ENCODE measurements around the gene ADCK1. TPM values are rescaled to one million over a fixed set of nuclear protein-coding genes. Genes with fewer than 3 reads are reported as not detected.

ADCK1 gene
- total RNA-seq, 1 donor from 2014 or later: 7.8 TPM

GRCh38 chr14:77892890-77893484 is 93.1 kb downstream of the ADCK1 start:
- Mint-ChIP-seq H3K27me3 (ENCODE audit: unreplicated experiment) (no peaks in the 10 kb centered on the region), H3K4me3 (ENCODE audit: unreplicated experiment) (no peak overlapping the region), H3K9me3 (ENCODE audit: unreplicated experiment) (peaks cover 17% of the 10 kb centered on the region), H3K36me3 (ENCODE audit: unreplicated experiment) (peaks cover 16% of the 10 kb centered on the region), H3K4me1 (ENCODE audit: unreplicated experiment) (peaks cover 3% of the 10 kb centered on the region), H3K27ac (ENCODE audit: unreplicated experiment) (no peak overlapping the region)
- TF ChIP-seq, protein P1, sequence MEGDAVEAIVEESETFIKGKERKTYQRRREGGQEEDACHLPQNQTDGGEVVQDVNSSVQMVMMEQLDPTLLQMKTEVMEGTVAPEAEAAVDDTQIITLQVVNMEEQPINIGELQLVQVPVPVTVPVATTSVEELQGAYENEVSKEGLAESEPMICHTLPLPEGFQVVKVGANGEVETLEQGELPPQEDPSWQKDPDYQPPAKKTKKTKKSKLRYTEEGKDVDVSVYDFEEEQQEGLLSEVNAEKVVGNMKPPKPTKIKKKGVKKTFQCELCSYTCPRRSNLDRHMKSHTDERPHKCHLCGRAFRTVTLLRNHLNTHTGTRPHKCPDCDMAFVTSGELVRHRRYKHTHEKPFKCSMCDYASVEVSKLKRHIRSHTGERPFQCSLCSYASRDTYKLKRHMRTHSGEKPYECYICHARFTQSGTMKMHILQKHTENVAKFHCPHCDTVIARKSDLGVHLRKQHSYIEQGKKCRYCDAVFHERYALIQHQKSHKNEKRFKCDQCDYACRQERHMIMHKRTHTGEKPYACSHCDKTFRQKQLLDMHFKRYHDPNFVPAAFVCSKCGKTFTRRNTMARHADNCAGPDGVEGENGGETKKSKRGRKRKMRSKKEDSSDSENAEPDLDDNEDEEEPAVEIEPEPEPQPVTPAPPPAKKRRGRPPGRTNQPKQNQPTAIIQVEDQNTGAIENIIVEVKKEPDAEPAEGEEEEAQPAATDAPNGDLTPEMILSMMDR (IDR thresholded peaks at IDR 0.05): no peak
- no peak for DNase-seq (ENCODE audit: extremely low spot score, unreplicated experiment)

DNA sequence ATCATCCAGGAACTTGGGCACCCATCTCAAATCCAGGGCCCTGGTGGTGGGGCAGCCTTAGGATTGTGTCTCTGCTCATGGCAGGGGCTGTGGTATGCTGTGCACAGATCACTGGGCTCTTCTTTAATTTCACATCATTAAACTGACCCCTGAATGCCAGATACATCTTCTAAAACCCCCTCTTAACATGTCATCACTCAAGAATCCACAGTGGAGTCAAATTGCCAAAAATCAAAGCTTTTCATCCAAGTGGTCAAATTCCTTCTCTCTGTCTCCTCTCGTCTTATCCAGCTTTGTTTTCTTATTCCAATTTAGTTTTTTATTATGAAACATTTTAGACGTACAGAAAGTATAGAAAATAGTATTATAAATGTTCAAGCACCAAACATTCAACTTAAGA is 97.5 kb downstream of the ADCK1 start:
- no peak overlapping the region for H3K27ac Mint-ChIP-seq (ENCODE audit: unreplicated experiment)

DNA sequence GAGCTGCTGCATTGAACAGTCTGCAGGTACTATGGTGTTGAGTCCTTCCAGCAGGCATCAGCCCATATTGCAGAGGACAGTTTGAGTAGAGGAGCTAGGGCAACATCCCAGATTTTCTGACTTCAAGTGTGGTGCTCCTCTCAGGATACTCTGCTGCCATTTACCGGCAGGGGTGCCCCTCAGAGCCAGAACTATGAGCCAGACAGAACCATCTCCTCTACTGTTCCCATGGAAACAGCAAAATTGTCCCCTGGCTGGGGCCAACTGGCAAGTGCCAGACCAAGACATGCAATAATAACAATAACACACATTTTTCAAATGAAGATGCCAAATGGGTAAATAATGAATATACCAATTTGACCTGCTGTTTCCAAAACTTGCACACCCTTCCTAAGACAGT is 102.9 kb downstream of the ADCK1 start:
- no peak overlapping the region for H3K27ac Mint-ChIP-seq (ENCODE audit: unreplicated experiment)
- H3K27me3 Mint-ChIP-seq (ENCODE audit: unreplicated experiment): no peaks in the 10 kb centered on the region
- TF ChIP-seq, protein P1 (IDR thresholded peaks at IDR 0.05): no peak
- no peak overlapping the region for H3K4me3 Mint-ChIP-seq (ENCODE audit: unreplicated experiment)
- DNase-seq (ENCODE audit: extremely low spot score, unreplicated experiment): no peak
- no peaks in the 10 kb centered on the region for H3K9me3 Mint-ChIP-seq (ENCODE audit: unreplicated experiment)
- peaks cover 14% of the 10 kb centered on the region for H3K36me3 Mint-ChIP-seq (ENCODE audit: unreplicated experiment)
- H3K4me1 Mint-ChIP-seq (ENCODE audit: unreplicated experiment): no peaks in the 10 kb centered on the region

More for the DNA sequence above, 97.5 kb downstream of the ADCK1 start:
- no peak overlapping the region for H3K4me3 Mint-ChIP-seq (ENCODE audit: unreplicated experiment)
- H3K4me1 Mint-ChIP-seq (ENCODE audit: unreplicated experiment): peaks cover 3% of the 10 kb centered on the region
- TF ChIP-seq, protein P1 (IDR thresholded peaks at IDR 0.05): no peak
- peaks cover 9% of the 10 kb centered on the region for H3K36me3 Mint-ChIP-seq (ENCODE audit: unreplicated experiment)
- no peaks in the 10 kb centered on the region for H3K27me3 Mint-ChIP-seq (ENCODE audit: unreplicated experiment)
- no peaks in the 10 kb centered on the region for H3K9me3 Mint-ChIP-seq (ENCODE audit: unreplicated experiment)
- DNase-seq (ENCODE audit: extremely low spot score, unreplicated experiment): no peak

- Mint-ChIP-seq H3K9me3 (ENCODE audit: unreplicated experiment) (no peaks in the 10 kb centered on the region), H3K4me1 (ENCODE audit: unreplicated experiment) (no peaks in the 10 kb centered on the region), H3K4me3 (ENCODE audit: unreplicated experiment) (no peak overlapping the region), H3K27ac (ENCODE audit: unreplicated experiment) (no peak overlapping the region), H3K27me3 (ENCODE audit: unreplicated experiment) (no peaks in the 10 kb centered on the region), H3K36me3 (ENCODE audit: unreplicated experiment) (peaks cover 14% of the 10 kb centered on the region)
- DNase-seq (ENCODE audit: extremely low spot score, unreplicated experiment): no peak
- TF ChIP-seq, protein P1 (IDR thresholded peaks at IDR 0.05): no peak
Observed at GRCh38 chr14:77903221-77903620, 103.3 kb downstream of the ADCK1 start.

GRCh38 chr14:77903937-77904617 is 104.2 kb downstream of the ADCK1 start:
- no peak overlapping the region for H3K27ac Mint-ChIP-seq (ENCODE audit: unreplicated experiment)
- H3K4me3 Mint-ChIP-seq (ENCODE audit: unreplicated experiment): no peak overlapping the region
- TF ChIP-seq, protein P1 (IDR thresholded peaks at IDR 0.05): no peak
- no peaks in the 10 kb centered on the region for H3K4me1 Mint-ChIP-seq (ENCODE audit: unreplicated experiment)
- DNase-seq (ENCODE audit: extremely low spot score, unreplicated experiment): no peak
- H3K9me3 Mint-ChIP-seq (ENCODE audit: unreplicated experiment): no peaks in the 10 kb centered on the region
- H3K27me3 Mint-ChIP-seq (ENCODE audit: unreplicated experiment): no peaks in the 10 kb centered on the region
- peaks cover 14% of the 10 kb centered on the region for H3K36me3 Mint-ChIP-seq (ENCODE audit: unreplicated experiment)

Measured in osteocyte (in vitro differentiated cells).